CD14-positive monocyte (primary cell): ENCODE measurements around the gene GPSM3. TPM values are rescaled to one million over a fixed set of nuclear protein-coding genes. Genes with fewer than 3 reads are reported as not detected.

ENCODE experiments used
- DNase-seq, 3 donors: peaks; one replicate each; pipeline ENCODE4 v3.0.0-alpha.2; 2011 to 2022
- H2AFZ ChIP-seq: 2 replicates; pipeline ENCODE4 v1.6.0; 2012; ENCODE audit warnings: mild to moderate bottlenecking, low read depth, low read length, inconsistent platforms; ENCODE audit not compliant: insufficient read depth, poor library complexity, severe bottlenecking
- H3K27ac ChIP-seq, 2 donors: 1 replicate in 1 of 2; 2 replicates in 1 of 2; pipeline ENCODE4 v1.5.1; 2012 to 2013; ENCODE audit warnings: low read length in 2 of 2, control low read depth in 1 of 2, inconsistent platforms in 1 of 2, low read depth in 1 of 2, mild to moderate bottlenecking in 1 of 2
- H3K27me3 ChIP-seq, 2 donors: one replicate each; pipeline versions ENCODE4 v1.6.0 to v1.6.1; 2011 to 2013; ENCODE audit warnings: low read length in 2 of 2; ENCODE audit not compliant: control insufficient read depth in 2 of 2, insufficient read depth in 2 of 2
- H3K36me3 ChIP-seq, 2 donors: replicated peaks in 1 of 2; 1 replicate in 1 of 2; 2 replicates in 1 of 2; pipeline versions ENCODE4 v1.5.1 to v1.6.1; 2012 to 2013; ENCODE audit warnings: low read length in 2 of 2, control low read depth in 1 of 2, inconsistent platforms in 1 of 2, mild to moderate bottlenecking in 1 of 2; ENCODE audit not compliant: insufficient read depth in 2 of 2, control insufficient read depth in 1 of 2
- H3K4me1 ChIP-seq, 2 donors: 1 replicate in 1 of 2; 2 replicates in 1 of 2; pipeline versions ENCODE4 v1.5.1 to v1.6.1; 2012 to 2013; ENCODE audit warnings: low read length in 2 of 2, control low read depth in 1 of 2, inconsistent platforms in 1 of 2, mild to moderate bottlenecking in 1 of 2, moderate library complexity in 1 of 2; ENCODE audit not compliant: insufficient read depth in 2 of 2, control insufficient read depth in 1 of 2
- H3K4me2 ChIP-seq: replicated peaks from 2 replicates; pipeline ENCODE3; 2012; ENCODE audit warnings: low read length, moderate library complexity, mild to moderate bottlenecking; ENCODE audit not compliant: poor library complexity, severe bottlenecking; ENCODE audit errors: extremely low read depth
- H3K4me3 ChIP-seq, 3 experiments: fragments of 200-600 bp in 1 of 3; sonication (generic) in 1 of 3; replicated peaks in 1 of 3; 1 replicate in 2 of 3; 2 replicates in 1 of 3; pipeline ENCODE4 v1.5.1; 2011 to 2013; ENCODE audit warnings: low read length in 3 of 3, mild to moderate bottlenecking in 3 of 3, control low read depth in 2 of 3, low read depth in 2 of 3, inconsistent platforms in 1 of 3, moderate library complexity in 1 of 3
- H3K79me2 ChIP-seq: 2 replicates; pipeline ENCODE4 v1.6.0; 2012; ENCODE audit warnings: mild to moderate bottlenecking, control low read depth, inconsistent platforms, low read length, moderate library complexity; ENCODE audit not compliant: insufficient read depth
- H3K9ac ChIP-seq: 2 replicates; pipeline ENCODE4 v1.6.0; 2017; ENCODE audit warnings: low read length, mild to moderate bottlenecking; ENCODE audit not compliant: insufficient read depth, poor library complexity, severe bottlenecking
- H3K9me3 ChIP-seq, 2 donors: replicated peaks in 1 of 2; 1 replicate in 1 of 2; 2 replicates in 1 of 2; pipeline versions ENCODE4 v1.5.1 to v1.6.1; 2012 to 2013; ENCODE audit warnings: low read length in 2 of 2, control low read depth in 1 of 2; ENCODE audit not compliant: control insufficient read depth in 1 of 2, insufficient read depth in 1 of 2
- H4K20me1 ChIP-seq: 2 replicates; pipeline ENCODE4 v1.6.0; 2012; ENCODE audit warnings: mild to moderate bottlenecking, low read length, control low read depth, moderate library complexity; ENCODE audit not compliant: insufficient read depth
- H3K27ac Mint-ChIP-seq, 7 donors: one replicate each; pipeline ENCODE4 v1.8.0; 2020; ENCODE audit warnings: mild to moderate bottlenecking in 7 of 7, mixed read lengths in 7 of 7, moderate library complexity in 6 of 7, inconsistent platforms in 2 of 7
- H3K27me3 Mint-ChIP-seq, 3 donors: one replicate each; pipeline ENCODE4 v1.8.0; 2021 to 2022; ENCODE audit warnings: low read depth in 3 of 3, mild to moderate bottlenecking in 3 of 3, mixed read lengths in 3 of 3, moderate library complexity in 3 of 3, inconsistent platforms in 1 of 3
- H3K36me3 Mint-ChIP-seq, 2 donors: one replicate each; pipeline ENCODE4 v1.8.0; 2020; ENCODE audit warnings: mixed read lengths in 2 of 2, inconsistent platforms in 1 of 2, mild to moderate bottlenecking in 1 of 2
- H3K4me1 Mint-ChIP-seq: one replicate; pipeline ENCODE4 v1.8.0; 2020; ENCODE audit warnings: mild to moderate bottlenecking, mixed read lengths
- H3K4me3 Mint-ChIP-seq, 2 donors: one replicate each; pipeline ENCODE4 v1.8.0; 2020; ENCODE audit warnings: mild to moderate bottlenecking in 2 of 2, mixed read lengths in 2 of 2, moderate library complexity in 1 of 2
- H3K9me3 Mint-ChIP-seq, 7 donors: one replicate each; pipeline ENCODE4 v1.8.0; 2020 to 2022; ENCODE audit warnings: mixed read lengths in 7 of 7, mild to moderate bottlenecking in 6 of 7, moderate library complexity in 6 of 7, inconsistent platforms in 2 of 7
- CTCF ChIP-seq: fragments of 200-600 bp; IDR thresholded peaks from one replicate; pipeline ENCODE4 v1.8.0; 2022; ENCODE audit warnings: antibody characterized with exemption, mild to moderate bottlenecking
- WGBS: methylation state at CpG from one replicate; pipeline ENCODE4 v1.1.5; 2013; ENCODE audit warnings: missing lambda C conversion rate; ENCODE audit not compliant: insufficient coverage; 5-methylcytosine and 5-hydroxymethylcytosine counted together
- intact Hi-C, 2 donors: fragments of 100-400 bp; cut with micrococcal nuclease; formaldehyde crosslinking; loops; one replicate each; pipeline versions ENCODE4 v1.15.0 to v1.15.1; 2023
- polyA plus RNA-seq, 3 donors: library from polyadenylated mRNA; depleted of rRNA in 1 of 3; unstranded in 2 of 3; stranded (reverse) in 1 of 3; fragments of 300-500 nt in 2 of 3; fragments of >200 nt in 1 of 3; fragmentation: Illumina TruSeq in 2 of 3; gene quantifications; 1 replicate in 2 of 3; 2 replicates in 1 of 3; pipeline ENCODE4 v1.2.3, GENCODE V29; 2012 to 2021

Gene GPSM3
- polyA plus RNA-seq, 3 donors: 86.1 to 340 (median 101) TPM

GRCh38 chr6:32226434-32226833 lies 34.0 kb upstream of the GPSM3 start:
- H3K4me3 ChIP-seq: no peak overlapping the region
- Mint-ChIP-seq H3K9me3 (no peaks in the 10 kb centered on the region), H3K36me3 (no peaks in the 10 kb centered on the region), H3K27me3 (peaks cover 0 to 2% (median 0%) of the 10 kb centered on the region in 3 donors), H3K27ac (no peak overlapping the region), H3K4me1 (peaks cover 15% of the 10 kb centered on the region), H3K4me3 (no peak overlapping the region)
- no peak for TF ChIP-seq CTCF
- DNase-seq: no peak
- intact Hi-C loops: no loop called here
- 100% methylated on average over 2 of the region's 7 CpGs for WGBS
- no peaks in the 10 kb centered on the region for H4K20me1 ChIP-seq
- H3K4me1 ChIP-seq: peaks cover 7 to 10% of the 10 kb centered on the region in 2 donors
- no peak overlapping the region for H3K27ac ChIP-seq
- H2AFZ ChIP-seq: no peak overlapping the region
- H3K36me3 ChIP-seq: no peaks in the 10 kb centered on the region
- H3K79me2 ChIP-seq: no peaks in the 10 kb centered on the region
- no peak overlapping the region for H3K9ac ChIP-seq
- H3K27me3 ChIP-seq: no peaks in the 10 kb centered on the region
- H3K9me3 ChIP-seq: no peaks in the 10 kb centered on the region
- no peak overlapping the region for H3K4me2 ChIP-seq

- intact Hi-C loops: no loop called here
- peak overlapping the region in 1 of 7 donors; percentile 6 for H3K27ac Mint-ChIP-seq
- DNase-seq: no peak
Measured at GRCh38 chr6:32224696-32225095, 32.3 kb upstream of the GPSM3 start.

More at GRCh38 chr6:32224696-32225095, 32.3 kb upstream of the GPSM3 start:
- Histone ChIP-seq H3K27me3 (no peaks in the 10 kb centered on the region), H3K36me3 (no peaks in the 10 kb centered on the region), H3K27ac (no peak overlapping the region), H3K4me2 (no peak overlapping the region), H3K4me1 (peaks cover 7 to 10% of the 10 kb centered on the region in 2 donors), H4K20me1 (no peaks in the 10 kb centered on the region), H3K9me3 (no peaks in the 10 kb centered on the region), H2AFZ (no peak overlapping the region), H3K79me2 (no peaks in the 10 kb centered on the region), H3K9ac (no peak overlapping the region), H3K4me3 (no peak overlapping the region)
- Mint-ChIP-seq H3K36me3 (no peaks in the 10 kb centered on the region), H3K4me1 (peaks cover 15% of the 10 kb centered on the region), H3K4me3 (no peak overlapping the region), H3K9me3 (no peaks in the 10 kb centered on the region), H3K27me3 (peaks cover 0 to 3% (median 0%) of the 10 kb centered on the region in 3 donors)
- no peak for TF ChIP-seq CTCF
- WGBS: 83% methylated on average over 1 of the region's 2 CpGs
